BLaER1 treated with 17β-estradiol and CSF1 and Interleukin-3, amounts not matched to agents 10 nM and 100 nM (cell line): ENCODE measurements around the gene SMOC1.
A peak's percentile ranks its signal among the peaks of the same experiment; 100 is the strongest.

Experiments used
- H3K27ac ChIP-seq, 11 experiments: shearing (Covaris generic); formaldehyde crosslinking; 2 replicates each; pipeline ENCODE4 v1.8.1; 2022
- H3K27me3 ChIP-seq, 11 experiments: shearing (Covaris generic); formaldehyde crosslinking; 2 replicates each; pipeline ENCODE4 v1.8.1; 2022
- H3K36me3 ChIP-seq, 11 experiments: shearing (Covaris generic); formaldehyde crosslinking; 2 replicates each; pipeline ENCODE4 v1.8.1; 2022
- H3K4me1 ChIP-seq, 10 experiments: shearing (Covaris generic); formaldehyde crosslinking; 2 replicates each; pipeline ENCODE4 v1.8.1; 2022
- H3K4me2 ChIP-seq, 11 experiments: shearing (Covaris generic); formaldehyde crosslinking; 2 replicates each; pipeline ENCODE4 v1.8.1; 2022
- H3K4me3 ChIP-seq, 10 experiments: shearing (Covaris generic); formaldehyde crosslinking; 2 replicates each; pipeline ENCODE4 v1.8.1; 2022
- H3K9ac ChIP-seq, 11 experiments: shearing (Covaris generic); formaldehyde crosslinking; 2 replicates each; pipeline ENCODE4 v1.8.1; 2022
- H3K9me3 ChIP-seq, 11 experiments: shearing (Covaris generic); formaldehyde crosslinking; replicated peaks in 1 of 11; 2 replicates each; pipeline ENCODE4 v1.8.1; 2022
- H4K20me1 ChIP-seq, 11 experiments: shearing (Covaris generic); formaldehyde crosslinking; 2 replicates each; pipeline ENCODE4 v1.8.1; 2022
- Cebpa-rat ChIP-seq, 11 experiments: shearing (Covaris generic); IDR thresholded peaks; 2 replicates each; pipeline ENCODE4 v1.8.1; 2022

SMOC1 gene

DNA sequence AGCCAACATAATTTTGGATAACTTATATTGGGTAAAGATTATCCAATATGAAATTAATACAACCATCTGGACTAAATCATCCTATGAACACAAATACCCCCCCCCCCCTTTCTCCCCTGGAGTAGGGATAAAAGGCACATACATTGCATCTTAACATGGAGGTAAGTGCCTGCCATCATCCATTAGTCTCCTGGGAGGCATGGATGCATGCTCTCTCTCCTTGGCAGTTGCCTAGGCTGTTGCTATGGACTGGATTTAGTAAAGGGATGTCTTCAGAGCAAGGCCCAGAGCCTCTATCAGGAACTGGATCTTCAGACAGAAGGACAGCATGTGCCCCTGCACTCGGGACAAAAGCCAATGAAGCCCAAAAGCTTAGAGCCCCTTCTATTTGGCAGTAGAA is 40.6 kb downstream of the SMOC1 start:
- no peak for TF ChIP-seq Cebpa-rat (IDR thresholded peaks at IDR 0.05)
- Histone ChIP-seq H3K9me3 (no peaks in the 10 kb centered on the region), H3K4me3 (no peak overlapping the region), H4K20me1 (no peaks in the 10 kb centered on the region), H3K4me1 (no peaks in the 10 kb centered on the region), H3K27ac (no peak overlapping the region), H3K27me3 (no peaks in the 10 kb centered on the region), H3K9ac (no peak overlapping the region), H3K36me3 (no peaks in the 10 kb centered on the region), H3K4me2 (no peak overlapping the region)

DNA sequence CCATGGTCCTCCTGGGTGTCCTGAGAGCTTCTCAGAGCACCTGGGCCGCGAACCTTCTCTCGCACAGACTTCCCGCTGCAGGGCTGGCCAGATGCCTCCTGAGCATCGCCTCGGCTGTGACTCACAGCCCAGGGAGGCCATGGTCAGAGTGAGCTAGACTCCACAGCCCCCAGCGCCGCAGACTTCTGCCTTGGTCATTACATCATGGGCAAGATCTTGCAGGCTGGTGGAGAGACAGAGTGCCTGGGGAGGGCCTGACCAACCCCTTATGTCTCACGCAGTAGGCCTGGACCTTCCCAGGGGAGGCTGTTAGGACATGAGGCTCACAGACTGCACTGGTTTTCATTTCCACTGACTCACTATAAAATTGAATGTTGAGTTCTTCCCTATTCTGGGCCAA is 41.8 kb downstream of the SMOC1 start:
- Histone ChIP-seq H3K4me2 (no peak overlapping the region), H3K36me3 (no peaks in the 10 kb centered on the region), H3K9ac (no peak overlapping the region), H4K20me1 (no peaks in the 10 kb centered on the region), H3K27me3 (no peaks in the 10 kb centered on the region), H3K27ac (no peak overlapping the region), H3K9me3 (no peaks in the 10 kb centered on the region), H3K4me3 (no peak overlapping the region), H3K4me1 (no peaks in the 10 kb centered on the region)
- no peak for TF ChIP-seq Cebpa-rat (IDR thresholded peaks at IDR 0.05)

DNA sequence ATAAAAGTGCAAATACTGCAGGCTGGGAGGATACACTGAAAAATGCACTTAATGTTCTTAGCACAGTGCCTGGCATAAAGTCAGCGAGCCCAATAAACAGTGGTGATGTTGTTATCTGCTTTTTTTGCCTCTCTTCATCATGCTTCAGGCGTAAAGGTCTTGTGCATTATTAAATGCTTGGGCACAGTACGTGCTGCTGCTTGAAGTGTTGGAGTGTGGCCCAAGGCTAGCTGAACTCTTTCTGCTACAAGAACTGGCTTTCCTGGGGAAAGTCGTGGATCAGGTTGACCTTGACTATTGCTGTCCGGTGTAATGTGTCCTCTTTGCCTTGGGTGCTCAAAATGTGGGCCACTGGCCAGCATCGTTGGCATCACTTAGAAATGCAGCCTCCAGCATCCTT is 43.0 kb downstream of the SMOC1 start:
- Histone ChIP-seq H3K27me3 (no peaks in the 10 kb centered on the region), H3K4me3 (no peak overlapping the region), H3K4me1 (no peaks in the 10 kb centered on the region), H3K9ac (no peak overlapping the region), H3K27ac (no peak overlapping the region), H3K9me3 (no peaks in the 10 kb centered on the region), H3K36me3 (no peaks in the 10 kb centered on the region), H3K4me2 (no peak overlapping the region), H4K20me1 (no peaks in the 10 kb centered on the region)
- no peak for TF ChIP-seq Cebpa-rat (IDR thresholded peaks at IDR 0.05)

DNA sequence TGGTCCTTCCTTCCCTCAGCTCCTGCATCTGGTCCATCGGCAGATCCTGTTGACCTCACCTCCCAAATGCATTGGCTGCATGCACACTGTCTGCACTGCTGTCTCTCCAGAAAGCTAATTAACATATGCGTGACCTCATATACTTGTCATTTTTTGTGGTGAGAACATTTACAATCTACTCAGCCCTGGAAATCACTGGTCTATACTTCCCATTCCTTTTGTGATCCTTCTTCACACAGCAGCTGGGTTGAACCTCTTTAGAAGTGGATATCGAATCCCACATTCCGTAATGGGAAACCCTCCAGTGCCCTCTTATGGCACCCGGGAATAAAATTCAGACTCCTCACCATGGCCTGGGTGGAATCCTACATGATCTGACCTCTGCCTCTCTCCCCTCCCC is 45.0 kb downstream of the SMOC1 start:
- Histone ChIP-seq H3K4me1 (no peaks in the 10 kb centered on the region), H3K36me3 (no peaks in the 10 kb centered on the region), H4K20me1 (no peaks in the 10 kb centered on the region; a peak in 1 of 22 replicates), H3K9me3 (no peaks in the 10 kb centered on the region), H3K4me2 (no peak overlapping the region), H3K9ac (no peak overlapping the region), H3K27me3 (no peaks in the 10 kb centered on the region), H3K4me3 (no peak overlapping the region), H3K27ac (no peak overlapping the region)
- TF ChIP-seq Cebpa-rat (IDR thresholded peaks at IDR 0.05) = no peak

DNA sequence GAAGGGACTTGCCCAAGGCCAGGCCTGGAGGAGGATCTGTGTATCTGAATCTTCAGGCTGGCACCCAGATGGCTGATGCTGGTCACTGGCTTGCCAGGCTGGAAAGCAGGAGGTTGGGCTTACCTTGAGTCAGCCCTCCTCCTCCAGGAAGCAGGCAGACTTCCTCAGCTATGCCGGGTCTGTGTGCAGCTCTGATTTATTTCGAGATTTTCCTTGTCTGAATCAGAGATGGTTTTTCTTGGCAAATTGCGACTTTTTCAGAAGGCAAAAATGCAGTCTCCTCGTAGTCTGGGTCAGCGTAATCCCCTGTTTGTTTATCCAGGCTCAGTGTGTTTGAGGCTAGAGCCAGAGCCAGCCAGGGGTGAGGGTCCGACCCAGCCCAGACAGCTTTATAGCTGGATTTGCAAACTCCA is 48.9 kb downstream of the SMOC1 start:
- no peak overlapping the region for H3K9ac ChIP-seq
- H4K20me1 ChIP-seq = no peaks in the 10 kb centered on the region; a peak in 1 of 22 replicates
- no peaks in the 10 kb centered on the region for H3K9me3 ChIP-seq
- no peaks in the 10 kb centered on the region for H3K36me3 ChIP-seq
- no peak overlapping the region for H3K4me3 ChIP-seq
- H3K4me2 ChIP-seq = no peak overlapping the region
- no peaks in the 10 kb centered on the region for H3K27me3 ChIP-seq
- peaks cover 0 to 9% (median 0%) of the 10 kb centered on the region in 10 experiments; a peak in 4 of 20 replicates for H3K4me1 ChIP-seq
- TF ChIP-seq Cebpa-rat (IDR thresholded peaks at IDR 0.05) = no peak
- H3K27ac ChIP-seq = no peak overlapping the region

DNA sequence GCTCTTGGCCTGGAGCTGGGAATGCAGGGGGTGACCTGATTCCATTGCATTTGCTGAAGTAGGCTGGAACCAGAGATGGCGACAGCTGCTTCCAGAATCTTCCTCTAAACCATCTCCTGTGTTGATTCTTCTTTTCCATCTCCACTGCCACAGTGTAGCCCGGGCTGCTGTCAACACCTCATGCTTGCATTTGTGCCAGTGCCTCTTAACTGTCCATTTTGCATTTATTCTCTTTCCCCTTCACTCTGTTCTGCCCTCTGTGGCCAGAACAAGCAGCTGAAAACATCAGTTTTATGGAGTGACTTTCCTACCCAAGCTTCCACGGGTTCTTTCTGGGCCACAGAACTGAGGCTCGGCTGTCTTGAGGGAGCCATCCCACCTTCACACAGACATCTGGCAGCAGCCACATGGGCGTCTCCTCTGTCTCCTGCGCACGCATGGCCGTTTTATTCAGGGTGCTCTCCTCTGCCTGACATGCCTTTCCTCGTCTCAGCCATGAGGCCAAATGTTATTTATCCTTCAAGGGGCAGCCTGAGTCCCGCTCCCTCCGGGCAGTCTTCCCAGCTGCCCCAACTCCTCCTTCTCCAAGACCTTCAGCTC is 51.7 kb downstream of the SMOC1 start:
- Histone ChIP-seq H4K20me1 (no peaks in the 10 kb centered on the region; a peak in 1 of 22 replicates), H3K9me3 (no peaks in the 10 kb centered on the region), H3K36me3 (no peaks in the 10 kb centered on the region), H3K27me3 (no peaks in the 10 kb centered on the region), H3K9ac (no peak overlapping the region), H3K4me3 (no peak overlapping the region), H3K4me1 (peaks cover 0 to 9% (median 0%) of the 10 kb centered on the region in 10 experiments; a peak in 4 of 20 replicates), H3K27ac (no peak overlapping the region), H3K4me2 (no peak overlapping the region)
- TF ChIP-seq Cebpa-rat (IDR thresholded peaks at IDR 0.05) = no peak

DNA sequence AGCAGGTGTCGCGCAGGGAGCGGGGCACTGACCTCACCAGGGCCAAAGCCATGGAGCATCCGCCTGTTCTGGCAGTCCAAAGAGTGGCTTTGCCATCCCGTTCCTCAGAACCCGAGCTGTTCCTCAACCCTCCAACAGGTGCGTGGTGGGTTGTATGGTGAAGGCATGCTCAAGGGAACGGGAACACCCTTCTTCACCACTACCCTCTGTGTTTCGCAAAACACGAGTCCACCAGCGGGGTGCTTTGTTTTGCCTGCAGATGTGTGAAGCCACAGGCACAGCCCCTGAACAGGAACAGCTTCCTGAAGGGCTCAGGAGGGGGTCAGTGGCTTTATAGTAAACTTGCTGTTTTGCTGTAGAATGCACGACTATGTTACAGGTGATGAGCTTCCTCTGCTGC is 52.7 kb downstream of the SMOC1 start:
- no peak overlapping the region for H3K9ac ChIP-seq
- H4K20me1 ChIP-seq = no peaks in the 10 kb centered on the region; a peak in 1 of 22 replicates
- no peaks in the 10 kb centered on the region for H3K9me3 ChIP-seq
- peaks cover 0 to 9% (median 0%) of the 10 kb centered on the region in 10 experiments; a peak in 4 of 20 replicates for H3K4me1 ChIP-seq
- no peak overlapping the region for H3K4me3 ChIP-seq
- no peaks in the 10 kb centered on the region for H3K36me3 ChIP-seq
- peak overlapping the region in 5 of 11 experiments; percentile 14 to 44 (median 20); a peak in 6 of 22 replicates for H3K4me2 ChIP-seq
- H3K27me3 ChIP-seq = no peaks in the 10 kb centered on the region
- no peak for TF ChIP-seq Cebpa-rat (IDR thresholded peaks at IDR 0.05)
- no peak overlapping the region for H3K27ac ChIP-seq

DNA sequence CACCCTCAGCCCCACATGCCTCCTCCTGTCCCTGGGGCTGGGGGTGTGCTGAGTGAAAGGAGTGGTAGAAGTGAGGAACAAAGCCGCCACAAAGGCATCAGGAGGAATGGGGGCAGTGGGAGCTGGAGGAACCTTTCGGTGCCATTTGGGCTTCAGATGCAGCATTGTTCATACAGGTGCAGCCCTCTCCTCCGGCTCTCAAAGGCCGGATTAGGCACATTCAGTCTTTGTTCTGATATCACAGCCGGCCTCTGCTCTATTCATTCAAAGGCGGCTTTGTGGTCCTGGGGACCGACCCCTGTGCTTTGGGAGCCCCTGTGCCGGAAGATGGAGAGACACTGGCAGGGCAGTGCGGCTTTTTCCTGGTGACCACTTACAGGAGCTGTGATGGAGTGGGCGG is 53.2 kb downstream of the SMOC1 start:
- Histone ChIP-seq H3K27me3 (no peaks in the 10 kb centered on the region), H3K36me3 (no peaks in the 10 kb centered on the region), H4K20me1 (no peaks in the 10 kb centered on the region; a peak in 1 of 22 replicates)

DNA sequence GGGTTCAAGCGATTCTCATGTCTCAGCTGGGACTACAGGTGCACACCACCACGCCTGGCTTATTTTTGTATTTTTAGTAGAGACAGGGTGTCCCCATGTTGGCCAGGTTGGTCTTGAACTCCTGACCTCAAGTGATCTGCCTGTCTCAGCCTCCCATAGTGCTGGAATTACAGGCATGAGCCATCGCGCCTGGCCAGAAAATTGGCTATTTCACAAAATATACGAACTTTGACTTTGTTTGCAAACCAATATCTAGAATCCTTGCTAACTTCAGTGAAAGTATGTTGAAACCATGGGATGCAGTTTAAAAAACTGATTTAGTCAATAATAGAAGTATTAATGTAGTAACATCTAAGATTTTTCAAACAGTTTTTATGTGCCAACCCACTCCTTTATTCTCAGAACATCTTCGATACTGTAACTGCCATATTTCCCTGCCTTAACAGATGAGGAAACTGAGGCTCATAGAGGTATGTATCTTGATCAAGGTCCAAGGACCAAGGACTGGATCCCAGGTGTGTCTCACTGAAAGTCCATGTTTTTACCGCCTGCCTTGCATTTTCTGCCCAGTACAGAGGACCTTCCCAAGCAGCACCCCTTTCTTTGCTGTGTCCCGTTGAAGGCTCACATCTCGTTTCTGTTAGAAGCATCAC is 54.5 kb downstream of the SMOC1 start:
- Histone ChIP-seq H3K9me3 (no peaks in the 10 kb centered on the region), H4K20me1 (no peaks in the 10 kb centered on the region), H3K27ac (no peak overlapping the region), H3K4me3 (no peak overlapping the region), H3K36me3 (no peaks in the 10 kb centered on the region), H3K4me2 (no peak overlapping the region), H3K9ac (no peak overlapping the region), H3K4me1 (peaks cover 0 to 9% (median 0%) of the 10 kb centered on the region in 10 experiments; a peak in 5 of 20 replicates), H3K27me3 (no peaks in the 10 kb centered on the region)
- no peak for TF ChIP-seq Cebpa-rat (IDR thresholded peaks at IDR 0.05)

More for the DNA sequence above, 53.2 kb downstream of the SMOC1 start:
- no peak for TF ChIP-seq Cebpa-rat (IDR thresholded peaks at IDR 0.05)
- no peaks in the 10 kb centered on the region for H3K9me3 ChIP-seq
- no peak overlapping the region for H3K4me3 ChIP-seq
- H3K27ac ChIP-seq = no peak overlapping the region
- no peak overlapping the region for H3K9ac ChIP-seq
- peaks cover 0 to 9% (median 0%) of the 10 kb centered on the region in 10 experiments; a peak in 5 of 20 replicates for H3K4me1 ChIP-seq
- peak overlapping the region in 5 of 11 experiments; percentile 14 to 44 (median 20); a peak in 6 of 22 replicates for H3K4me2 ChIP-seq
